ENCODE data around the gene ALS2.

- TF ChIP-seq CTCF (IDR thresholded peaks at IDR 0.05) (no peak), POLR2A (IDR thresholded peaks at IDR 0.05) (no peak)
Measured at GRCh38 chr2:201781557-201782051, 871 bp upstream of the ALS2 start.

All from ovary (tissue), 3 donors.